NK-92 (cell line): ENCODE measurements around the gene CPNE1.

Source experiments
- DNase-seq: peaks from one replicate; lab custom pipeline; 2025; ENCODE audit not compliant: unreplicated experiment; lab: John Stamatoyannopoulos, UW

CPNE1 gene

DNA sequence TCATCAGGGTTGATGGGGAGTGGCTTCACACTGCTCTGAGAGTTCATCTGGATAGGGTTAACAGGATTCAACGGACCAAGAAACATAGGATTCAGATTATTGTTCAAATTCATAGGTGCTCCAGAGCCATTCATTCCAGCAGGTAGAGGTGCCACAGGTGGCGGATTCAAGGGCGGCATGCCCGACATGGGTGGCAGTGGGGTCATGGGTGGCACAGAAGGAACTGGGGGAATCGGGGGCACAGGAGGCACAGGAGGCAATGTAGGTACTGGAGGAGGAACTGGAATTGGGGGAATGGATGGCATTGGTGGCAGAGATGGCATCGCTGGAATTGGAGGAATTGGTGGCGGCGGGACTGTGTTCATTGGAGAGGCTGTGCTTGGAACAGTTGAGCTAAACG is 10.3 kb downstream of the CPNE1 start:
- no peak for DNase-seq

DNA sequence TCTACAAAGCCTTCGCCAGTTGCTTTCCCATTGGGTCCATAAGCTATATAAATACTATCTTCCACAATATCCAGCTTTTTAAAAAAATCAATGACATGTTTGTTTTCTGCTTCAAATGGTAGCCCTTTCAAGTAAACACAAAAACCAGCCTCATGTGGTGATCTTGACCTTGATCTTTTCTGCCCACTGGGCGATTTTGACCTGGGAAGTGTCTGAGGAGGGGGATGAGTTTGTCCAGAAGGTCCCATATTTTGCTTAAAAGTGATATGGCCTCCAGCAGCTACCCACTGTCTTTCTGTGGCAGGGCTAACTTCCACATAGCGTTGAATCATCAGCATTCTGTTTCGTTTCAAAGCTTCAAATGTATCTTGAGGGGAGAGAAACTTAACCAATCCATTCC is 10.8 kb downstream of the CPNE1 start:
- no peak for DNase-seq

DNA sequence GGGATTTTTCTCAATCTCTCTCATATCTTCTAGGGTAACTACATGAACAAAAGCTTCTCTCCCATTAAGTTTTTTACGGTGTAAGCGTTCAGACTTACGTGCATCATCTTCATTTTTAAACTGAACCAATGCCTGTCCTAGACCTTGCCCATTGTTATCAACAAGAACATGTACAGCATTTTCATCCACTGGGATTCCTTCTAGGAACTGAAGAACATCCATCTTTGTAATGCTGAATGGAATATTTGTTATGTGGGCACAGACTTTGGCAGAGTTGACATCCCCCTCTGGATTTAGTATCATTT is 11.3 kb downstream of the CPNE1 start:
- no peak for DNase-seq

DNA sequence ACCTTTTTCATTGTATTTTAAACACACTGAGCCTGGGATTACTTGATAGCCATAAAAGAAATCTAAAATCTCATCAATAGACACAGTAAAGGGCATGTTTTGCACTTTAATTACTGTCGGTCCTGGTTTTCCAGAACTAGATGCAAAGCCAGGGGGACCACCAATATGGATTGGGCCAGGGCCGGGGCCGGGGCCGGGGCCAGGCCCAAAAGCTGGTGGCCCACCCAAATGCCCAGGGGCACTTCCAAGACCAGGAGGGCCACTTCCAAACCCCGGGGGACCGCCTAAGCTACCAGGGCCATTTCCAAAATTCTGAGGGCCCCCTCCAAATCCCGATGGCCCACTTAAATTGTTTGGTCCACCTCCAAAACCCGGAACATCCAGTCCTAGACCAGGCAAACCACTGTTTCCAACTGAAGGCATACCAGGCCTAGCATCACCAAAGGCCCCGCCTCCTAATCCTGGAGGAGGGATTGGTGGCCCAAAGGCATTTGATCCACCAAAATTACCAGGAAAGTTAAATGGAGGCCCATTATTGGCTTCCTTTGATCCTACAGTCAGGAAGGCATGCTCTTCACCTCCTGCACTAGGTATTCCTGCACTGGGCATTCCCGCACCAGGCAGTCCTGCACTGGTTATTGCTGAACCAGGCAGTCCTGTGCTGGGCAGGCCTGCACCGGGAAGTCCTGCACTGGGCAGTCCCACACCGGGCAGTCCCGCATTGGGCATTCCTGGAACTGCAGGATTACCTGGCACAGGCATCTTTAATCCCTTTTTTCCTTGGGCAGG is 11.9 kb downstream of the CPNE1 start:
- DNase-seq: no peak

DNA sequence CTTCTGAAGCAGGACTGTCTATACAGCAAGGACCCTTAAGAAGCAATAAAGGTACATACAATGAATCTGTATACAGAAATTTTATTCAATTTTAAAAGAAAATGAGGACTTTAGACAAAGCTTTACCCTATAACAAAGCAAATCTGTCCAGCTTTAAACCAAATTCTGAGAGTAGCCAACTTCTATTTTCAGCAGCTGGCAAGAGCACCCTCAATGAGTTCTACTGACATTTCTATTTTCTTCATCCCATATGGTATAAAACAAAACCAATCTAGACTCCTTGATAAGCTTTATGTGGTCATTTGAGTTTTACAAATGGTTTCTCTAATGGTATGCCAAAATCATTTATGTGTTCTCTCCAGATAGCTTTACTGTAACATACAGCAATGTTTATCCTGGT is 12.7 kb downstream of the CPNE1 start:
- no peak for DNase-seq

DNA sequence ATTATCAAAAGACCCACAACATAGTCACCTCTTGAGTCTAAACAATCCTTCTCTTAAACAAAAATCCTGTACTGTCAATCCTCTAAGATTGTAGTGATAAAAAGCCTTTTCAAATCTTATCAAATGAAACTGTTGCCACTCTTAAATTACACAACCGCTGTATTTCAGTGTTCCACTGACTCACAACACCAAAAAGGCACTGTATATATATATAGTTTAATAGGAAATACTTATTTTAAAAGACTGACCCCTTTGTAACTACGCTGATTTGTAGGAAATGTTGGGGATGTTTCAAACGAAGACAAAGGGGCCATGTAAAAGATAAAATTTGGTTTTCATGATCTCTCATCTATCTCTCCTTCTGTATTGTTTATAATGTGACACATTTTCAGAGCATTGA is 14.1 kb downstream of the CPNE1 start:
- DNase-seq: no peak

DNA sequence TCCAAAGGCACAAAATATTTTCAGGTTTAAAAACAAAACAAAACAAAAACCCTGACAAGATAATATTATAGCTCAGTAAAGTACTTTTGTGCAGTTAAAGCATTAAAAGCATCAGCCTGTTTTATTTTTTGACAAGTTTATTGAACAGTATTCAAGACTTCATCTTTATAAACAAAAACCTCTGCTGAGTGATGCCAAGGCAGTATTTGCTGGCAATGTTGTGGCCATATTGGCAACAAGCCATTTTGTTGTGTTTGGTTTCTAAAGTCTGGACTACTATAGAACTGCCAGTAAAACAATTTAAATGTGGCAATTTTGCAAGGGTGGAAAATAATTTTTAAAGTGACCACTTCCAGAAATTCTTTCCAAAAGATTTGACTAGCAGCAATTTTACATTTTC is 15.9 kb downstream of the CPNE1 start:
- DNase-seq: no peak

DNA sequence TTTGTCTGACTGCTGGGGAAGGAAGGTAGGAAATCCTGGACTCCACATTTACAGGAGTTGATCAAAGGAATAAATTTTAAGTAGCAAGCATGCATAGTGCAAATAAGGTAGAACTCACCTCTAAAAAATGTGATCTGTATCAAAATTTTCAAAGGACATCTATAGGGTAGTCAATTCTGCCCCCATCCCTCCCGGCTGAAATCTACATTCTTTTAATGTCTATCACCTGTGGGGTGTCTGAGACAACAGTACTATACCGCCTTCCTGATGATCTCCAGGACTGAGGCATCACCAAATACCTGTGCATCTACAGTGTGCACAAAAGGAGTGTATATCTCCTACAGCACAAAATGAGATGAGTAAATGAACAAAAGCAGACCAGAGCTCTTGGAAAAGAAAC is 19.9 kb downstream of the CPNE1 start:
- no peak for DNase-seq

DNA sequence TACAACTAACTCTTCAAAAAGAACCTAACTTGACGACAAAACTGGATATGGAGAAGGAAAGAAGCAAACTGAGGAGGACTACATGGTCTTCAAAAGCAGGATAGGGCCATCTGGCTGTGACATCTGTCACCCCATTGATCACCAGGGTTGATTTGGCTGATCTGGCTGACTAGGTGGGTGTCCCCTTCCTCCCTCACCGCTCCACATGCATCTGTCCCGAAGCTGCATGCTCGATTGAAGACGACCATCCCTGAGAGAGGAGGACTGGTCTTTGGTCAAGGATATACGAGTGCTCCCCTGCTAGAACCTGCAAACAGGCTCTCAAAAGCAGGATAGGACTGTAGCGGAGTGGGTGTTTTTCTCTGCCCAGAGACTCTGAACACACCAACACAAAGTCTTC is 21.7 kb downstream of the CPNE1 start:
- no peak for DNase-seq

DNA sequence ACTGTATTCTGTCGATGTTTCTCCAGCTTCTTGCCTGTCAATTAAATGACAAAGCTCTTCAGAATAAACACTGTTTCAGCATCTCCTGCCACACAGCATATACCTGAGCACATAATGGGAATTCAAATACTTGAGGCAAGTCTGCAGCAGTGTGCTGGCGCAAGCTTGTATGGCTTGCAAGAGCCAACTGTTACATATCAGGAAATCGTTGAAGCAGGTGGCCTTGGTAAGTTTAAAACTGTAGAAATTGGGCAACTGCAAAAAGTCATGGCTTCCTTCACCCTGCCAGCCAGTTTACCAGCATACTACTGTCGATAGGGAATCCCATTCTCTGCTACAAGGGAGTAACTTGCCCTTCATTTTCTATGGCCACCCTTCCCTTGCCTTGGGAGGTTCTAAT is 23.0 kb downstream of the CPNE1 start:
- no peak for DNase-seq

DNA sequence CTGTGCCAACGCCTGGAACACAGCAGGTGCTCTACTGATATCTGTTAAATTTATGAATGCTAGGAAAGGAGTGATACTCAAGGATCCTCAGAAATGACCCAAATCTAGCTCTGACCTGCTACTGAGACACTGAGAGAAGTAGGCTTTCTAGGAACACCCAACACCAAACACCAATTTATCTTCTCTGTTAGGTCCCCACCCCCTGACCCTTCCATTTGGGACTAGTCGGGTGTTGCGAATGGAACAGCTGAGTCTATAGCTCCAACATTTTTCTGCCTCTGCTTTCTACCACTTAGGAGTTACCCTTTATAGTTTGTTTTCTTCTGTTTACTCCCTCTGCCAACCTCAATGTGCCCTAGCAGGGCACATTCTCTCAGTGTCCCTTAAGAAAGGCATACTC is 24.0 kb downstream of the CPNE1 start:
- no peak for DNase-seq

DNA sequence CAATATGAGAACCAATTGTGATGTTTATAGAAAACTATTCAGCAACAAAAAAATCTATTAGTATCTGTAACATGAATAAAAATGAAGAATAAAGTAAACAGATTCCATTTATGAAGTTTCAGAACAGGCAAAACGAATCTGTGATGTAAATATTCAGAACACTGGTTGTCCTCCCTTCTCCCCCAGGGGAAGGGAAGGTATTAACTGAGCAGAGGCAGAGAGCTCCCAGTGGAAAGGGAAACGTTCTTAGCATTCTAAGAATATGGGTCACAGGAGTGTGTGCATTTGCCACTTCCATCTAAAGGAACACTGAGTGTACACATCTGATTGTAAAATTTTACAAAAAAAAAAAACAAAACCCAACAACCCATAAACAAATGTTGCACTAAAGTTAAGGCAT is 25.9 kb downstream of the CPNE1 start:
- DNase-seq: no peak

DNA sequence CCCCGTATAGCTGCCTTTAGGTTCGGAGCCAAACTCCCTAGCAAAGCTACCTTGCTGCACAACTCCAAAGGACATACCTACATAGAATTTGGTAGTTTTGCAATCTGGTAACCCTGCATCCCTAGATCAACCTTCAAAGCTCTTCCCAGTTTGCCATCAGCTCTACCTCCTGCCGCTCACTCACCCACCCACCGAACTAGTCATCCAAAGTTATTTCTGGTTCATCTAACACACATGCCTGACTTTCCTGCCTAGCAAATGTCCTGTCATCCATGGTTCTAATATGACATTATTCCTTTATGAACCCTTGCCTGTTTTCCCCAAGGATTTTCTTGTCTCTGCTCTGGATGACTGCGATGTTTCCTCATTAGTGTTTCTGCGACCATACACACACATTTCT is 27.4 kb downstream of the CPNE1 start:
- no peak for DNase-seq

DNA sequence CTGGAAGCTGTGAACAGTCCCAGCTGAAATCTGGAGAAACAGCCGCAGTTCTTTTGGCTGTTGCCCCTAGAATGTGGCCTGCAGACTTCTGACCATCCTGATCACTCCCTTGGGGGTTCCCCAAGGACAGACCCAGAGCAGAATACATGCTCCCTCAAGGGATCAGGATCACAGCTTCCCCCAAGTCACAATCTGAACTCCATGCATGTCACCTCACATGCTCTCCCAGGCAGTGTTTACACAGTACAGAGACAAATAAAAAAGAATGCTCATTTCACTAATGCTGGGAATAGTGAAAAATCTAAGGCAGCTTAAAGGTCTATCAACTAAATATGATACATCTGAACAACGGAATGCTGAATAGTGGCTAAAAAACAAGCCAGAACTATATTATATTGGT is 28.6 kb downstream of the CPNE1 start:
- no peak for DNase-seq

DNA sequence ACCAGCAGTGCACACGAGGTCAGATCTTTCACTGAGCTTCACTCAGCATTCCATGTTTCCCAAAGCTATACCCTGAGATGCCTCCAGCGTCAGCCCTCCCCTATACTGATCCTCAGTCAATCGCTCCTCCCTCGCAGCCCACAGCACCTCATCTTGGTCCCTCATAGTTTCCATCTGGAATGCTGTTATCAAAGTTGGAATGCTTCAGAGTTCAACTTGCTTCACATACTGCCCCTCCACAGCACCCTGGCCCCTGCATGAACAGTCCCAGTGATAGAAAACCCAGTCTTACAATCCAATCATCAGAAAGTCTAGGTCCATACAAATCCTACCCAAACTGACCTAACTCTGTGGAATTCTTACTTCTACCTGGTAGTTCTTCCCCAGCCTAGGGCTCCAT is 29.0 kb downstream of the CPNE1 start:
- no peak for DNase-seq

DNA sequence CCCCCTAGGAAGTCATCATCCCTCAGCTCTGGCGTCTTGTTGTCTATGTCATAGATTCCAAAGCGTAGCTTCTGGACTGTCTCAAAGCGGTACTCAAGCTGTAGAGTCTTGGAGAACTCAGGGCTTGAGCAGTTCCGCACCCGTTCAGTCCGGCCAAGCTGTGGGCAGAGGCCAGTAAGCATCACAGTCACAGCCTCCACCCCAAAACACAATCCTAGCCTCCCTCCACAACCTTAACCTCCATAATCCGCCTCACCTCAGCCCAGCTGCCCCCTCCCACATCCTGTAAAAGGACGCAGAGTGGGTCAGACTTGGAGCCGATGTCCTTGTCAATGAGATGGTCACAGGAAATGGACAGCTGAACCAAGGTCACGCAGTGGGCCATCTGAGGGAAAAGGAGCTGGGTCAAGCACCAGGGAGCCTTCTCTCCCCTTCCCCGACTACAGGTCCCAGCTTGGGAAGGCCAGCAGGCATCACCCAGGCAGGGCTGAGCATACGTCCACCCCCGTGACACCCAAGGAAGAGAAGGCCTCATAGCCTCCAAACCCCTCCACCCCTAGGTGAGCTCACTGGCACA is 32.1 kb downstream of the CPNE1 start:
- no peak for DNase-seq

DNA sequence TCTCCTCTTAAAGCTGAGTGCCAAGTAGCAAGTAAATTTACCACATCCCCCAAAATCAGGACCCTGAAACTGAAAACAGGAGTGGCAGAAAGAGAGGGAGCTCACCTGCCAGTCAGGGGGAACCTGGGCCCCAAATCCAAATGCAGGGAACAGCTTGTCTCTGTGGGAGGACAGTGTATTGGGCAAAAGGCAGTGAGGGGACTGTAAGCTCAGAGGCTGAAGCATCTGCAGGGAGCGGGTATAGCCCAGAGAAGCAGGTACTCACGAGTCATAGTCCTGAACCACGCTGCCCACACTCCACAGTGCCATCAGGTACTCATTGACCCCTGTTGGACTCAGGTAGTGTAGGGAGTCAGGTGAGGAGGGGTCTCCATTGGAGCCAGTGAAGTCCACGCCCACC is 34.1 kb downstream of the CPNE1 start:
- no peak for DNase-seq

DNA sequence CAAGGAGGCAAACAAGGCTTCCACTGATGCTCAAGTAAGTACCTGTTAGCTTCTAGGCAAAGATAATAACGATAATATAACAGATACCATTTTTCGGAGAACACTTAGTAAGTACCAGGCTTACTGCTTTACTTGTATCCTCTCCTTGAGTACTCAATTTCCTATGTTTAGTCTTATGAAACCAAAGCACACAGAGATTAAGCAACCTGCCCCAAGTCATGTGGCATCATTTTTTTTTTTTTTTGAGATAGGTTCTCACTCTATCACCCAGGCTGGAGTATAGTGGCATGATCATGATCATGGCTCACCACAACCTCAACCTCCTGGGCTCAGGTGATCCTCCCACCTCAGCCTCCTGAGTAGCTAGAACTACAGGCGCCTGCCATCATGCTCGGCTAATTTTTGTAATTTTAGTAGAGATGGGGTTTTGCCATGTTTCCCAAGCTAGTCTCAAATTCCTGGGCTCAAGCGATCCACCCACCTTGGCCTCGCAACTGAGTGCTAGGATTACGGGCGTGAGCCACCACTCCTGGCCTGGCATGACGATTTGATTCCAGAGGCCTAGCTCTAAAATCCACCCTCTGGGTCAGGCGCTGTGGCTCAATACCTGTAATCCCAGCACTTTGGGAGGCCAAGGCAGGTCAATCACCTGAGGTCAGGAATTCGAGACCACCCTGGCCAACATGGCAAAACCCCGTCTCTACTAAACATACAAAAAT is 35.1 kb downstream of the CPNE1 start:
- no peak for DNase-seq

DNA sequence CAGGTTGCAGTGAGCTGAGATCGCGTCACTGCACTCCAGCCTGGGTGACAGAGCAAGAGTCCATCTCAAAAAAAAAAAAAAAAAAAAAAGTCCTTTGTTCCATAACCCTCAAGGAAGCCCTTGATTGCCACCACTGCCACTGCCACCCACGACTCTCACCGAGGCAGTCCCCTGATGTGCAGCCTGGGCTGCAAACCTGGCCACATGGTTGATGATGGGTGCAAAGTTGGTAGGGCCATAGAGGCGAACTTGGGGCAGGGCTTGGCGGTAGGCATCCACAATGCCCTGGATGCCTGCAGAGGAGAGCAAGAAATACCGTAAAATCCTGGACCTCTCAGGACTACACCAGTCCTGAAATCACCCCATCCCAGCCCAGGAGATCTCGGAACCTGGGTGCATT is 37.6 kb downstream of the CPNE1 start:
- no peak for DNase-seq

DNA sequence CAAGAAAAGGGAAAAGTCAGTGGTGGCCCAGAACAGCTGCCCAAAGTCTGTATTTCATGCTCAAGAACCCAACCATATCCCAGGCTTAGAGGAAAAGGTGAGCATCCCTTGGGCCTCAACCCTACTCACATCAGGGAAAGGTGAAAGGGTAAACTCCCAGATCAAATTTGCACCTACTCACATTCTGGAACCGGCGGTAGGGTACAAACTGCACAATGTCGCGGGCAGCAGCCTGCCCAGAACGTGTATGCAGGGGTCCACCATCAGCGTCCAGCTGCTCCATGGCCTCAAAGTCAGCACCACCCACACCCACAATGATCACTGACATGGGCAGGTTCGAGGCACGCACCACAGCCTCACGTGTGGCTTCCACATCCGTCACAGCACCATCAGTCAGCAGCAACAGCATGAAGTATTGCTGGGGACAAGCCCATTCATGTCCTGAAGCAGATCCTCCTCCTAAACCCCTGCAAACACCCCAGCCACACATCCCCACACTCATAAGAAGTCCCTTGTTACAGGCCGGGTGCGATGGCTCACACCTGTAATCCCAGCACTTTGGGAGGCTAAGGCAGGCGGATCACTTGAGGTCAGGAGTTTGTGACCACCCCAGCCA is 38.2 kb downstream of the CPNE1 start:
- no peak for DNase-seq

DNA sequence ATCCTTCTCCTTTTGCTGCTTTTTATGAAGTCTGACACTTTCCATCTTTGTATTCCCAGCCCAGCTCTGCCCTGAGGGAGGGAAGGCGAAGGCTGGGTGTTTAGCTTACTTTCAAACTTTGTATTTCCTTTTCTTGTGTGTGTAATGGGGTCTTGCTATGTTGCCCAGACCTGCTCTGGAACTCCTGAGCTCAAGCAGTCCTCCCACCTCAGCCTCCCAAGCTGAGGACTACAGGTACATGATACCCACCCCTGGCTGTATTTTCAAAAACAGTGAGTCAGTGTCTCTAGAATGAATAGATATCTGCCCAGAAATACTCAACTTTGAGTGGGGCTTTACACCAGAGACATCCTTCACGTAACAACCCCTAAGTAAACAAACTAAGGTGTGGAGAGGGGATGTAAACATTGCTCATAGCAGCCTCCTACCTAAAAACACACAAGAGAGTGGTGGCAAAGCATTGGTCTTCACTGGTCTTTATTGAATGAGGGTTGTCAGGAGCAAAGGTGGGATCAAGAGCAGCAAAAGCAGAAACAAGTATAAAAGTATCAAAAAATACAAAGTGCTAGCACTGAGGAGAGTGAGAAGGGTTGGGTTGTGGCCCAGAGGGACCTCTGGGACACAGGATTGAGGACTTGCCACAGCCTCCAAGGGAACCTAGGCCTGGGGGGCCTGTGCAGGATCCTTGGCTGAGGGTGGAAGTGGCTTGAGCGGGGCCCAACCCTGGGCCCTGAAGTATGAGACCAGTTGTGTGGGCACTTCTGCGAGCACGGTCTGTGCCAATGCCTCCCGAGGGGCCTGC is 38.9 kb downstream of the CPNE1 start:
- DNase-seq: no peak
